Panc1 (cell line): ENCODE measurements around the gene P2RY12.

Source experiments
- CTCF ChIP-seq: fragments of 450-650 bp; IDR thresholded peaks from 2 replicates; pipeline ENCODE4 v1.5.1; 2017; ENCODE audit warnings: mild to moderate bottlenecking
- REST ChIP-seq, 2 experiments: IDR thresholded peaks; 2 replicates each; pipeline ENCODE4 v1.6.1; 2011 to 2012; ENCODE audit warnings: low read depth in 2 of 2, control low read depth in 1 of 2, low read length in 1 of 2, mild to moderate bottlenecking in 1 of 2, moderate library complexity in 1 of 2; ENCODE audit not compliant: insufficient read depth in 1 of 2

GRCh38 chr3:151301787-151302186 is 82.8 kb downstream of the P2RY12 start:
- no peak for TF ChIP-seq CTCF
- TF ChIP-seq REST (IDR thresholded peaks at IDR 0.05; ENCODE audit: insufficient read depth in 1 of 2, low read depth in 2 of 2, low read length in 1 of 2), result no peak
